ENCODE results near the gene TSPAN14.

Gene TSPAN14

GRCh38 chr10:80492848-80493521 is 38.9 kb downstream of the TSPAN14 start:
- in situ Hi-C loops (cut with HindIII; ENCODE audit: low pct_unique_long_range_greater_than_20kb, low sequenced_read_pairs), result no loop called here
- no peak for DNase-seq (ENCODE audit: low read depth in 1 of 2, low spot score in 1 of 2)
- TF ChIP-seq JUND (IDR thresholded peaks at IDR 0.05; ENCODE audit: low read depth), result no peak

- TF ChIP-seq JUND (IDR thresholded peaks at IDR 0.05; ENCODE audit: low read depth), result no peak
- no peak for DNase-seq (ENCODE audit: low read depth in 1 of 2, low spot score in 1 of 2)
- in situ Hi-C loops (cut with HindIII; ENCODE audit: low pct_unique_long_range_greater_than_20kb, low sequenced_read_pairs), result no loop called here
Measured at GRCh38 chr10:80493522-80494051, 39.5 kb downstream of the TSPAN14 start.

- no peak for TF ChIP-seq JUND (IDR thresholded peaks at IDR 0.05; ENCODE audit: low read depth)
- in situ Hi-C loops (cut with HindIII; ENCODE audit: low pct_unique_long_range_greater_than_20kb, low sequenced_read_pairs), result no loop called here
- DNase-seq (ENCODE audit: low read depth in 1 of 2, low spot score in 1 of 2), result no peak
Measured at GRCh38 chr10:80496555-80497172, 42.6 kb downstream of the TSPAN14 start.

- in situ Hi-C loops (cut with HindIII; ENCODE audit: low pct_unique_long_range_greater_than_20kb, low sequenced_read_pairs), result no loop called here
- no peak for DNase-seq (ENCODE audit: low read depth in 1 of 2, low spot score in 1 of 2)
- TF ChIP-seq JUND (IDR thresholded peaks at IDR 0.05; ENCODE audit: low read depth), result no peak
Measured at GRCh38 chr10:80497187-80498077, 43.3 kb downstream of the TSPAN14 start.

GRCh38 chr10:80498078-80498832 is 44.1 kb downstream of the TSPAN14 start:
- TF ChIP-seq JUND (IDR thresholded peaks at IDR 0.05; ENCODE audit: low read depth), result no peak
- in situ Hi-C loops (cut with HindIII; ENCODE audit: low pct_unique_long_range_greater_than_20kb, low sequenced_read_pairs), result no loop called here
- DNase-seq (ENCODE audit: low read depth in 1 of 2, low spot score in 1 of 2), result no peak

GRCh38 chr10:80498833-80499741 is 45.0 kb downstream of the TSPAN14 start:
- in situ Hi-C loops (cut with HindIII; ENCODE audit: low pct_unique_long_range_greater_than_20kb, low sequenced_read_pairs), result no loop called here
- TF ChIP-seq JUND (IDR thresholded peaks at IDR 0.05; ENCODE audit: low read depth), result no peak
- peak in 1 of 2 experiments; percentile 53 for DNase-seq (ENCODE audit: low read depth in 1 of 2, low spot score in 1 of 2)

GRCh38 chr10:80500572-80501380 is 46.7 kb downstream of the TSPAN14 start:
- TF ChIP-seq JUND (IDR thresholded peaks at IDR 0.05; ENCODE audit: low read depth), result no peak
- in situ Hi-C loops (cut with HindIII; ENCODE audit: low pct_unique_long_range_greater_than_20kb, low sequenced_read_pairs), result no loop called here
- no peak for DNase-seq (ENCODE audit: low read depth in 1 of 2, low spot score in 1 of 2)

GRCh38 chr10:80501381-80501912 is 47.3 kb downstream of the TSPAN14 start:
- in situ Hi-C loops (cut with HindIII; ENCODE audit: low pct_unique_long_range_greater_than_20kb, low sequenced_read_pairs), result no loop called here
- TF ChIP-seq JUND (IDR thresholded peaks at IDR 0.05; ENCODE audit: low read depth), result no peak
- DNase-seq (ENCODE audit: low read depth in 1 of 2, low spot score in 1 of 2), result no peak

- in situ Hi-C loops (cut with HindIII; ENCODE audit: low pct_unique_long_range_greater_than_20kb, low sequenced_read_pairs), result no loop called here
- no peak for TF ChIP-seq JUND (IDR thresholded peaks at IDR 0.05; ENCODE audit: low read depth)
- no peak for DNase-seq (ENCODE audit: low read depth in 1 of 2, low spot score in 1 of 2)
Measured at GRCh38 chr10:80501913-80502521, 47.9 kb downstream of the TSPAN14 start.

All from T47D (cell line).